CD4-positive, alpha-beta T cell (primary cell): ENCODE results near the gene SLC25A51. TPM values are rescaled to one million over a fixed set of nuclear protein-coding genes. Genes with fewer than 3 reads are reported as not detected.

Source experiments
- ATAC-seq: fragments of 200-7000 bp; cut with Tn5 transposase; one replicate; pipeline ENCODE4 v1.10.0; 2022; ENCODE audit warnings: mild to moderate bottlenecking; ENCODE audit not compliant: poor library complexity
- CTCF ChIA-PET: fragments of 350-600 bp; sonication (Branson Sonifier 250); formaldehyde crosslinking; loops from one replicate; lab custom pipeline; 2021; ENCODE audit warnings: antibody characterized with exemption, inconsistent platforms; lab: Charles Lee
- POLR2A ChIA-PET: fragments of 350-600 bp; sonication (Branson Sonifier 250); formaldehyde crosslinking; loops from one replicate; lab custom pipeline; 2021; ENCODE audit warnings: antibody characterized with exemption, inconsistent platforms; lab: Charles Lee
- DNase-seq, 14 experiments: peaks; one replicate each; pipeline ENCODE4 v3.0.0-alpha.2; 2013 to 2020; ENCODE audit warnings: mixed read lengths in 2 of 14
- H3K27ac ChIP-seq, 2 donors: one replicate each; pipeline versions ENCODE4 v1.5.1 to v1.7.0; 2013; ENCODE audit warnings: low read length in 2 of 2, low read depth in 1 of 2, mild to moderate bottlenecking in 1 of 2
- H3K27me3 ChIP-seq, 2 experiments: 1 replicate in 1 of 2; 2 replicates in 1 of 2; pipeline versions ENCODE4 v1.6.1 to v1.7.0; 2013; ENCODE audit warnings: low read length in 2 of 2, control low read depth in 1 of 2, mild to moderate bottlenecking in 1 of 2, moderate library complexity in 1 of 2; ENCODE audit not compliant: insufficient read depth in 2 of 2, control insufficient read depth in 1 of 2
- H3K36me3 ChIP-seq: one replicate; pipeline ENCODE4 v1.6.1; 2013; ENCODE audit warnings: low read length, control low read depth; ENCODE audit not compliant: insufficient read depth
- H3K4me1 ChIP-seq: one replicate; pipeline ENCODE4 v1.6.1; 2013; ENCODE audit warnings: low read length, control low read depth; ENCODE audit not compliant: insufficient read depth
- H3K4me3 ChIP-seq: one replicate; pipeline ENCODE4 v1.5.1; 2013; ENCODE audit warnings: mild to moderate bottlenecking, low read length, moderate library complexity
- H3K9me3 ChIP-seq, 2 experiments: 1 replicate in 1 of 2; 2 replicates in 1 of 2; pipeline versions ENCODE4 v1.6.1 to v1.7.0; 2013; ENCODE audit warnings: low read length in 2 of 2, mild to moderate bottlenecking in 2 of 2, control low read depth in 1 of 2, moderate library complexity in 1 of 2; ENCODE audit not compliant: control insufficient read depth in 1 of 2, insufficient read depth in 1 of 2
- H3K27ac Mint-ChIP-seq: one replicate; pipeline ENCODE4 v1.8.0; 2020; ENCODE audit warnings: mixed read lengths
- H3K27me3 Mint-ChIP-seq: one replicate; pipeline ENCODE4 v1.8.0; 2021; ENCODE audit warnings: mixed read lengths
- H3K36me3 Mint-ChIP-seq: one replicate; pipeline ENCODE4 v1.8.0; 2021; ENCODE audit warnings: low read depth, mixed read lengths
- H3K4me1 Mint-ChIP-seq: one replicate; pipeline ENCODE4 v1.8.0; 2021; ENCODE audit warnings: low read depth, mixed read lengths
- H3K4me3 Mint-ChIP-seq: one replicate; pipeline ENCODE4 v1.8.0; 2020; ENCODE audit warnings: mild to moderate bottlenecking, mixed read lengths
- H3K9me3 Mint-ChIP-seq: one replicate; pipeline ENCODE4 v1.8.0; 2020; ENCODE audit warnings: mixed read lengths
- CTCF ChIP-seq: fragments of 200-600 bp; IDR thresholded peaks from one replicate; pipeline ENCODE4 v1.8.0; 2022; ENCODE audit warnings: antibody characterized with exemption, mild to moderate bottlenecking
- intact Hi-C, 2 experiments: fragments of 100-400 bp; cut with DNase I in 1 of 2; cut with micrococcal nuclease in 1 of 2; formaldehyde crosslinking; loops; one replicate each; pipeline versions ENCODE4 v1.15.1 to v1.9.0; 2023 to 2025; cut with DNase I, micrococcal nuclease
- total RNA-seq, 174 experiments: library from RNA in 2 of 174; stranded (reverse) in 2 of 174; gene quantifications; one replicate each; pipeline ENCODE4 v1.2.3 and lab custom pipeline; 2021 to 2026

Gene SLC25A51
- total RNA-seq, 2 experiments from 2014 or later, result 13.3 to 13.8 TPM

- no peaks in the 10 kb centered on the region for H3K9me3 Mint-ChIP-seq
- TF ChIP-seq CTCF, result no peak
- no peak overlapping the region for H3K27ac Mint-ChIP-seq
- H3K36me3 Mint-ChIP-seq, result peaks cover 7% of the 10 kb centered on the region
- ChIA-PET CTCF (no interaction called here), POLR2A (no interaction called here)
- H3K4me1 ChIP-seq, result peaks cover 14% of the 10 kb centered on the region
- no peak overlapping the region for H3K4me3 ChIP-seq
- H3K4me1 Mint-ChIP-seq, result peaks cover 14% of the 10 kb centered on the region
- no peak overlapping the region for H3K27ac ChIP-seq
- intact Hi-C loops, result no loop called here
- no peaks in the 10 kb centered on the region for H3K27me3 ChIP-seq
- DNase-seq (no peak), ATAC-seq (no peak)
- H3K27me3 Mint-ChIP-seq, result peaks cover under 1% of the 10 kb centered on the region
- H3K36me3 ChIP-seq, result no peaks in the 10 kb centered on the region
- no peak overlapping the region for H3K4me3 Mint-ChIP-seq
- H3K9me3 ChIP-seq, result no peaks in the 10 kb centered on the region
Measured at GRCh38 chr9:37908283-37908682, 4.4 kb upstream of the SLC25A51 start.

GRCh38 chr9:37906312-37907239 lies 2.6 kb upstream of the SLC25A51 start:
- ChIA-PET POLR2A (interaction anchor here (0.6 kb wide), 1 partner anchor 26 kb away, joined by 3 read pairs; no protein-coding TSS in a partner anchor), CTCF (no interaction called here)
- H3K4me1 ChIP-seq, result peaks cover 20% of the 10 kb centered on the region
- H3K27me3 Mint-ChIP-seq, result no peaks in the 10 kb centered on the region
- no peak for TF ChIP-seq CTCF
- no peaks in the 10 kb centered on the region for H3K9me3 ChIP-seq
- H3K4me1 Mint-ChIP-seq, result peaks cover 31% of the 10 kb centered on the region
- H3K27ac Mint-ChIP-seq, result peak overlapping the region; percentile 63
- intact Hi-C loops, result no loop called here
- H3K36me3 Mint-ChIP-seq, result peaks cover 13% of the 10 kb centered on the region
- ATAC-seq (no peak), DNase-seq (no peak)
- H3K4me3 Mint-ChIP-seq, result peak overlapping the region; percentile 68
- H3K9me3 Mint-ChIP-seq, result no peaks in the 10 kb centered on the region
- H3K4me3 ChIP-seq, result no peak overlapping the region
- no peak overlapping the region for H3K27ac ChIP-seq
- H3K36me3 ChIP-seq, result no peaks in the 10 kb centered on the region
- no peaks in the 10 kb centered on the region for H3K27me3 ChIP-seq

DNA sequence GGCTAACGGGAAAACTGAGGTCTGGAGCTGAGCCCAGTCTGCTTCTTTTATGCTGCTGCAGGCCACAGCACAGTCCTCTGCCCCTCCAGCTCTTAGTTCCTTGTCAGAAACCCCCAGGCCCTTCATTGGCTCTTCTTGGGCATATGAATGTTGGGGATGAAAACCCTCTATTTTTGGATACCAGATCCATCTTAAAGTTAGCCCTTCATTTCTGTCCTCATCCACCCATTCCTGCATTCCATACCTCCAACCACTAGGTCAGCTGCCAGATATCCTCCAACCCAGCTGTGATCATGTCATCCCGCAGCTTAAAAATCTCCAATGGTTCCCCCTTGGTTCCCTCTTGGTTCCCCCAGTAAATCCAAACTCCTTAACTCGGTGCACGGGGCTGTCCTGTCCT lies 1.8 kb upstream of the SLC25A51 start:
- ATAC-seq, result no peak
- Histone ChIP-seq H3K27ac (no peak overlapping the region), H3K4me3 (no peak overlapping the region), H3K27me3 (no peaks in the 10 kb centered on the region), H3K9me3 (no peaks in the 10 kb centered on the region), H3K4me1 (peaks cover 22% of the 10 kb centered on the region), H3K36me3 (no peaks in the 10 kb centered on the region)
- H3K27ac Mint-ChIP-seq, result peak overlapping the region; percentile 63
- POLR2A ChIA-PET, result interaction anchor here (1.5 kb wide), 1 partner anchor 121 kb away, joined by 6 read pairs; the partner anchor contains the start of gene EXOSC3
- no peak for DNase-seq
- no peak for TF ChIP-seq CTCF
- CTCF ChIA-PET, result no interaction called here
- H3K36me3 Mint-ChIP-seq, result peaks cover 14% of the 10 kb centered on the region
- H3K27me3 Mint-ChIP-seq, result no peaks in the 10 kb centered on the region
- H3K4me1 Mint-ChIP-seq, result peaks cover 33% of the 10 kb centered on the region
- H3K4me3 Mint-ChIP-seq, result peak overlapping the region; percentile 68
- H3K9me3 Mint-ChIP-seq, result no peaks in the 10 kb centered on the region
- intact Hi-C loops, result no loop called here
